ENCODE data around the gene DIP2C.

- TF ChIP-seq, protein P1, sequence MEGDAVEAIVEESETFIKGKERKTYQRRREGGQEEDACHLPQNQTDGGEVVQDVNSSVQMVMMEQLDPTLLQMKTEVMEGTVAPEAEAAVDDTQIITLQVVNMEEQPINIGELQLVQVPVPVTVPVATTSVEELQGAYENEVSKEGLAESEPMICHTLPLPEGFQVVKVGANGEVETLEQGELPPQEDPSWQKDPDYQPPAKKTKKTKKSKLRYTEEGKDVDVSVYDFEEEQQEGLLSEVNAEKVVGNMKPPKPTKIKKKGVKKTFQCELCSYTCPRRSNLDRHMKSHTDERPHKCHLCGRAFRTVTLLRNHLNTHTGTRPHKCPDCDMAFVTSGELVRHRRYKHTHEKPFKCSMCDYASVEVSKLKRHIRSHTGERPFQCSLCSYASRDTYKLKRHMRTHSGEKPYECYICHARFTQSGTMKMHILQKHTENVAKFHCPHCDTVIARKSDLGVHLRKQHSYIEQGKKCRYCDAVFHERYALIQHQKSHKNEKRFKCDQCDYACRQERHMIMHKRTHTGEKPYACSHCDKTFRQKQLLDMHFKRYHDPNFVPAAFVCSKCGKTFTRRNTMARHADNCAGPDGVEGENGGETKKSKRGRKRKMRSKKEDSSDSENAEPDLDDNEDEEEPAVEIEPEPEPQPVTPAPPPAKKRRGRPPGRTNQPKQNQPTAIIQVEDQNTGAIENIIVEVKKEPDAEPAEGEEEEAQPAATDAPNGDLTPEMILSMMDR (IDR thresholded peaks at IDR 0.05): no peak
- TF ChIP-seq POLR2A (IDR thresholded peaks at IDR 0.05): no peak
Observed at GRCh38 chr10:273088-273487, 416.4 kb downstream of the DIP2C start.

All from transverse colon (tissue), 3 donors.